Measurements from ENCODE around the gene FOXP1. TPM values are rescaled to one million over a fixed set of nuclear protein-coding genes. Genes with fewer than 3 reads are reported as not detected.

FOXP1 gene
- total RNA-seq, 2 donors from 2014 or later = 41.7 to 94.3 TPM

DNA sequence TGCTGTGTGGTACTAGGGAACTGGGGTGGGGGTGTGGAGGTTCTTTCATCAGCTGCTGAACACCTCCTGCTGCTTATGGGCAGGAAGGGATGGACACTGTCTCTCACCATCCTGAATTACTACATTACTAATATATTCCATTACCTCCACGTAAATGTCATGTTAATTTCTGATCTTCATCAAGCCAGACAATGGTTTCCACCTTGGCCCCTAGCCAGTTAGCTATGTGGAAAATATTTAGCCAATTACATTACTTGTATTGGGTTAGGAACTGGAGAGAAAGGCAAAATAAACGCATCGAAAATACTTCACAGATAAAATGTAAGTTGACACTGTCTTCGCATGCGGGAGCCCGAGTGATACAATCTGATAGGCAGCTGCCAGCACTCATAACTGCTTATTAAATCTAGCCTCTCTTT, 95.1 kb downstream of the FOXP1 start:
- H3K27ac Mint-ChIP-seq = no peak overlapping the region
- H3K4me1 Mint-ChIP-seq = peaks cover 10% of the 10 kb centered on the region
- Histone ChIP-seq H3K9me3 (ENCODE audit: control insufficient read depth, low read length) (peaks cover 17% of the 10 kb centered on the region), H3K27me3 (ENCODE audit: control insufficient read depth, insufficient read depth, low read length, poor library complexity, severe bottlenecking) (no peaks in the 10 kb centered on the region), H3K4me1 (ENCODE audit: control insufficient read depth, insufficient read depth, low read length) (peaks cover 4% of the 10 kb centered on the region), H3K27ac (ENCODE audit: low read depth, low read length) (no peak overlapping the region), H3K9ac (ENCODE audit: extremely low read depth, low read length, poor library complexity, severe bottlenecking) (no peak overlapping the region), H3K36me3 (ENCODE audit: control insufficient read depth, insufficient read depth, low read length) (no peaks in the 10 kb centered on the region), H3K4me3 (ENCODE audit: low read length) (no peak overlapping the region)
- no peaks in the 10 kb centered on the region for H3K27me3 Mint-ChIP-seq (ENCODE audit: insufficient read depth)
- DNase-seq = no peak
- WGBS, 2 experiments (ENCODE audit: insufficient coverage in 1 of 2, insufficient read length in 1 of 2) = 86 to 91% methylated on average over 2 to 6 of the region's 6 CpGs
- H3K4me3 Mint-ChIP-seq = no peak overlapping the region
- TF ChIP-seq, protein P1, sequence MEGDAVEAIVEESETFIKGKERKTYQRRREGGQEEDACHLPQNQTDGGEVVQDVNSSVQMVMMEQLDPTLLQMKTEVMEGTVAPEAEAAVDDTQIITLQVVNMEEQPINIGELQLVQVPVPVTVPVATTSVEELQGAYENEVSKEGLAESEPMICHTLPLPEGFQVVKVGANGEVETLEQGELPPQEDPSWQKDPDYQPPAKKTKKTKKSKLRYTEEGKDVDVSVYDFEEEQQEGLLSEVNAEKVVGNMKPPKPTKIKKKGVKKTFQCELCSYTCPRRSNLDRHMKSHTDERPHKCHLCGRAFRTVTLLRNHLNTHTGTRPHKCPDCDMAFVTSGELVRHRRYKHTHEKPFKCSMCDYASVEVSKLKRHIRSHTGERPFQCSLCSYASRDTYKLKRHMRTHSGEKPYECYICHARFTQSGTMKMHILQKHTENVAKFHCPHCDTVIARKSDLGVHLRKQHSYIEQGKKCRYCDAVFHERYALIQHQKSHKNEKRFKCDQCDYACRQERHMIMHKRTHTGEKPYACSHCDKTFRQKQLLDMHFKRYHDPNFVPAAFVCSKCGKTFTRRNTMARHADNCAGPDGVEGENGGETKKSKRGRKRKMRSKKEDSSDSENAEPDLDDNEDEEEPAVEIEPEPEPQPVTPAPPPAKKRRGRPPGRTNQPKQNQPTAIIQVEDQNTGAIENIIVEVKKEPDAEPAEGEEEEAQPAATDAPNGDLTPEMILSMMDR (conservative IDR thresholded peaks at IDR 0.05) = no peak
- H3K36me3 Mint-ChIP-seq (ENCODE audit: low read depth) = peaks cover 34% of the 10 kb centered on the region
- H3K9me3 Mint-ChIP-seq = peaks cover 16% of the 10 kb centered on the region

DNA sequence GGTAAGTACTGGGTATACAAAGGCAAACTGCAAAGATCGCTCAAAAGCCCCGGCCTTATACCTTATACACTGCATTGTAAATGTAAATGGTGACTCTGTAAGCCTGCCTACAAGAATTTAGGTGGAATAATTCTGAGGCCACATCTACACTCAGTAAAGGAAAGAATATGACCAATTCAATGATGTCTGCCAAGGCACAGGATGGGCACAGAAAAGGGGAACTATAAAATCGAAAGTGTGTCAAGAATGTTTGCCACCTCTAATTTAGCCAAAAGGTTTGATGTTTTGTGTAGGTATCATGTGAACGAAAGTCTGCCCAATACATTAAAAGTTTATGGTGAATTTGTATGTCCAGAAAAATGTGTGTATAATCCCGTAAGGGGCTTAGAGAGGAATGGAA, 96.1 kb downstream of the FOXP1 start:
- WGBS, 2 experiments (ENCODE audit: insufficient coverage in 1 of 2, insufficient read length in 1 of 2) = 82 to 83% methylated on average over 2 to 5 of the region's 5 CpGs
- Histone ChIP-seq H3K4me1 (ENCODE audit: control insufficient read depth, insufficient read depth, low read length) (no peaks in the 10 kb centered on the region), H3K9ac (ENCODE audit: extremely low read depth, low read length, poor library complexity, severe bottlenecking) (no peak overlapping the region), H3K27ac (ENCODE audit: low read depth, low read length) (no peak overlapping the region), H3K27me3 (ENCODE audit: control insufficient read depth, insufficient read depth, low read length, poor library complexity, severe bottlenecking) (no peaks in the 10 kb centered on the region), H3K4me3 (ENCODE audit: low read length) (no peak overlapping the region), H3K36me3 (ENCODE audit: control insufficient read depth, insufficient read depth, low read length) (no peaks in the 10 kb centered on the region), H3K9me3 (ENCODE audit: control insufficient read depth, low read length) (peaks cover 17% of the 10 kb centered on the region)
- Mint-ChIP-seq H3K4me3 (no peak overlapping the region), H3K27ac (no peak overlapping the region), H3K27me3 (ENCODE audit: insufficient read depth) (no peaks in the 10 kb centered on the region), H3K9me3 (peaks cover 12% of the 10 kb centered on the region), H3K36me3 (ENCODE audit: low read depth) (peaks cover 27% of the 10 kb centered on the region), H3K4me1 (peaks cover under 1% of the 10 kb centered on the region)
- TF ChIP-seq, protein P1 (conservative IDR thresholded peaks at IDR 0.05) = no peak
- DNase-seq = no peak

- Mint-ChIP-seq H3K27ac (no peak overlapping the region), H3K27me3 (ENCODE audit: insufficient read depth) (no peaks in the 10 kb centered on the region), H3K9me3 (peaks cover 11% of the 10 kb centered on the region), H3K36me3 (ENCODE audit: low read depth) (peaks cover 23% of the 10 kb centered on the region), H3K4me1 (peaks cover 2% of the 10 kb centered on the region), H3K4me3 (no peak overlapping the region)
- DNase-seq = no peak
- no peaks in the 10 kb centered on the region for H3K27me3 ChIP-seq (ENCODE audit: control insufficient read depth, insufficient read depth, low read length, poor library complexity, severe bottlenecking)
- TF ChIP-seq, protein P1 (conservative IDR thresholded peaks at IDR 0.05) = no peak
- peaks cover 15% of the 10 kb centered on the region for H3K9me3 ChIP-seq (ENCODE audit: control insufficient read depth, low read length)
- 87 to 100% methylated on average over 3 to 6 of the region's 6 CpGs for WGBS, 2 experiments (ENCODE audit: insufficient coverage in 1 of 2, insufficient read length in 1 of 2)
- H3K4me1 ChIP-seq (ENCODE audit: control insufficient read depth, insufficient read depth, low read length) = no peaks in the 10 kb centered on the region
- no peak overlapping the region for H3K9ac ChIP-seq (ENCODE audit: extremely low read depth, low read length, poor library complexity, severe bottlenecking)
- H3K27ac ChIP-seq (ENCODE audit: low read depth, low read length) = no peak overlapping the region
- no peak overlapping the region for H3K4me3 ChIP-seq (ENCODE audit: low read length)
- H3K36me3 ChIP-seq (ENCODE audit: control insufficient read depth, insufficient read depth, low read length) = no peaks in the 10 kb centered on the region
Observed at GRCh38 chr3:71486831-71487230, 96.7 kb downstream of the FOXP1 start.
